ENCODE results near the gene GRAMD1B.

DNA sequence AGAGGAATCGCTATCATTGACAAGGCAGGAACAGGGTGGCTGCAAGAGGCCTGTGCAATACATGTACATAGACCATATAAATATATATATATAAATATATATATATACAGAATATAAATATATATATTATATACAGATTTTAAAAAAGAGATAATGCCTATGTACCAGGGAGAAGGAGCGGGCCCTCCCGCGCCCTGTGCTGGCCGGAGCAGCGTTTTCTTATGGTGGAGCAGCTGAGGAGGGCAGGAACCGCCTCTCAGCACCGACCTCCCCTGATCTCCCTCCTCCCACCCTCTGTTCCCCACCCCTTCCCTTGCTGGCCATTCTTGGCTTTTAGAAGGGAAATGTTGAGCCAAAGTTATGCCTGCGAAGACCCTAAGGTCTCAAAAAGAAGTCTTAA is 192.5 kb downstream of the GRAMD1B start:
- TF ChIP-seq POLR2A (IDR thresholded peaks at IDR 0.05), result no peak
- TF ChIP-seq, protein P1, sequence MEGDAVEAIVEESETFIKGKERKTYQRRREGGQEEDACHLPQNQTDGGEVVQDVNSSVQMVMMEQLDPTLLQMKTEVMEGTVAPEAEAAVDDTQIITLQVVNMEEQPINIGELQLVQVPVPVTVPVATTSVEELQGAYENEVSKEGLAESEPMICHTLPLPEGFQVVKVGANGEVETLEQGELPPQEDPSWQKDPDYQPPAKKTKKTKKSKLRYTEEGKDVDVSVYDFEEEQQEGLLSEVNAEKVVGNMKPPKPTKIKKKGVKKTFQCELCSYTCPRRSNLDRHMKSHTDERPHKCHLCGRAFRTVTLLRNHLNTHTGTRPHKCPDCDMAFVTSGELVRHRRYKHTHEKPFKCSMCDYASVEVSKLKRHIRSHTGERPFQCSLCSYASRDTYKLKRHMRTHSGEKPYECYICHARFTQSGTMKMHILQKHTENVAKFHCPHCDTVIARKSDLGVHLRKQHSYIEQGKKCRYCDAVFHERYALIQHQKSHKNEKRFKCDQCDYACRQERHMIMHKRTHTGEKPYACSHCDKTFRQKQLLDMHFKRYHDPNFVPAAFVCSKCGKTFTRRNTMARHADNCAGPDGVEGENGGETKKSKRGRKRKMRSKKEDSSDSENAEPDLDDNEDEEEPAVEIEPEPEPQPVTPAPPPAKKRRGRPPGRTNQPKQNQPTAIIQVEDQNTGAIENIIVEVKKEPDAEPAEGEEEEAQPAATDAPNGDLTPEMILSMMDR (IDR thresholded peaks at IDR 0.05), result no peak
